ENCODE results near the gene TGM4.

- TF ChIP-seq EZH2 (IDR thresholded peaks at IDR 0.05; ENCODE audit: insufficient read depth, low read length) = no peak
- no peak for TF ChIP-seq CTCF (IDR thresholded peaks at IDR 0.05; ENCODE audit: insufficient read depth, low read depth, low read length)
These were observed 32.6 kb downstream of the TGM4 start for GRCh38 chr3:44906997-44907396.

Measured in astrocyte (in vitro differentiated cells and primary cell).